B cell (primary cell): ENCODE results near the gene TDRD12. TPM values are rescaled to one million over a fixed set of nuclear protein-coding genes. Genes with fewer than 3 reads are reported as not detected.

ENCODE experiments used
- ATAC-seq: fragments of 200-7000 bp; cut with Tn5 transposase; one replicate; pipeline ENCODE4 v1.10.0; 2021; ENCODE audit warnings: low read depth, mild to moderate bottlenecking, moderate number of reproducible peaks, moderate library complexity
- CTCF ChIA-PET: fragments of 350-600 bp; sonication (Branson Sonifier 250); formaldehyde crosslinking; loops from one replicate; lab custom pipeline; 2021; ENCODE audit warnings: antibody characterized with exemption, inconsistent platforms; lab: Charles Lee
- POLR2A ChIA-PET: fragments of 350-600 bp; sonication (Branson Sonifier 250); formaldehyde crosslinking; loops from one replicate; lab custom pipeline; 2021; ENCODE audit warnings: antibody characterized with exemption; lab: Charles Lee
- DNase-seq: peaks from one replicate; pipeline ENCODE4 v3.0.0; 2013
- H2AFZ ChIP-seq: 2 replicates; pipeline ENCODE4 v1.6.1; 2012; ENCODE audit warnings: mild to moderate bottlenecking, low read depth, low read length; ENCODE audit not compliant: insufficient read depth, poor library complexity, severe bottlenecking
- H3K27ac ChIP-seq, 2 donors: 1 replicate in 1 of 2; 2 replicates in 1 of 2; pipeline ENCODE4 v1.5.1; 2012 to 2013; ENCODE audit warnings: low read length in 2 of 2, mild to moderate bottlenecking in 2 of 2, moderate library complexity in 1 of 2
- H3K27me3 ChIP-seq, 4 experiments: fragments of 200-600 bp in 1 of 4; sonication (generic) in 1 of 4; replicated peaks in 1 of 4; 1 replicate in 2 of 4; 2 replicates in 2 of 4; pipeline versions ENCODE4 v1.6.1 to v1.7.0; 2013 to 2016; ENCODE audit warnings: low read length in 3 of 4, mild to moderate bottlenecking in 2 of 4, mixed read lengths in 1 of 4, moderate library complexity in 1 of 4; ENCODE audit not compliant: insufficient read depth in 4 of 4, control insufficient read depth in 3 of 4; ENCODE audit errors: control extremely low read depth in 1 of 4
- H3K36me3 ChIP-seq, 2 experiments: replicated peaks in 1 of 2; 1 replicate in 1 of 2; 2 replicates in 1 of 2; pipeline versions ENCODE4 v1.6.1 to v1.7.1; 2013; ENCODE audit warnings: low read length in 1 of 2; ENCODE audit not compliant: insufficient read depth in 2 of 2, control insufficient read depth in 1 of 2; ENCODE audit errors: control extremely low read depth in 1 of 2, extremely low read depth in 1 of 2
- H3K4me1 ChIP-seq, 2 donors: fragments of 200-600 bp in 1 of 2; sonication (generic) in 1 of 2; 1 replicate in 1 of 2; 2 replicates in 1 of 2; pipeline versions ENCODE4 v1.5.1 to v1.6.1; 2013 to 2017; ENCODE audit warnings: low read length in 2 of 2; ENCODE audit not compliant: control insufficient read depth in 2 of 2, insufficient read depth in 2 of 2
- H3K4me2 ChIP-seq: replicated peaks from 2 replicates; pipeline ENCODE3; 2012; ENCODE audit warnings: mild to moderate bottlenecking, low read depth, low read length; ENCODE audit not compliant: poor library complexity, severe bottlenecking
- H3K4me3 ChIP-seq, 5 experiments: fragments of 200-600 bp in 1 of 5; sonication (generic) in 1 of 5; 1 replicate in 3 of 5; 2 replicates in 2 of 5; pipeline versions ENCODE4 v1.5.1 to v1.7.0; 2011 to 2016; ENCODE audit warnings: low read length in 4 of 5, mild to moderate bottlenecking in 4 of 5, low read depth in 2 of 5, control low read depth in 1 of 5, moderate library complexity in 1 of 5; ENCODE audit not compliant: insufficient read depth in 1 of 5; ENCODE audit errors: control extremely low read depth in 1 of 5, extremely low read depth in 1 of 5
- H3K79me2 ChIP-seq: fragments of 200-600 bp; sonication (generic); one replicate; pipeline ENCODE4 v1.6.0; 2016; ENCODE audit warnings: low read length; ENCODE audit not compliant: control insufficient read depth, insufficient read depth
- H3K9ac ChIP-seq: fragments of 200-600 bp; sonication (generic); 2 replicates; pipeline ENCODE4 v1.6.1; 2017; ENCODE audit warnings: mild to moderate bottlenecking, low read length, moderate library complexity
- H3K9me3 ChIP-seq, 3 donors: one replicate each; pipeline versions ENCODE4 v1.6.1 to v1.7.1; 2013; ENCODE audit warnings: low read length in 2 of 3; ENCODE audit not compliant: control insufficient read depth in 2 of 3, insufficient read depth in 1 of 3; ENCODE audit errors: control extremely low read depth in 1 of 3
- H4K20me1 ChIP-seq: 2 replicates; pipeline ENCODE4 v1.6.0; 2012; ENCODE audit warnings: mild to moderate bottlenecking, low read length; ENCODE audit not compliant: insufficient read depth, control insufficient read depth, poor library complexity, severe bottlenecking
- H3K27ac Mint-ChIP-seq: one replicate; pipeline ENCODE4 v1.8.0; 2021; ENCODE audit warnings: mixed read lengths
- H3K27me3 Mint-ChIP-seq: one replicate; pipeline ENCODE4 v1.8.0; 2021; ENCODE audit warnings: mixed read lengths
- H3K4me1 Mint-ChIP-seq: one replicate; pipeline ENCODE4 v1.8.0; 2021; ENCODE audit warnings: mixed read lengths
- H3K4me3 Mint-ChIP-seq: one replicate; pipeline ENCODE4 v1.8.0; 2021; ENCODE audit warnings: mixed read lengths
- H3K9me3 Mint-ChIP-seq: one replicate; pipeline ENCODE4 v1.8.0; 2022; ENCODE audit warnings: mixed read lengths; ENCODE audit not compliant: insufficient read depth
- CTCF ChIP-seq: fragments of 200-600 bp; IDR thresholded peaks from one replicate; pipeline ENCODE4 v1.8.0; 2022; ENCODE audit warnings: antibody characterized with exemption, mild to moderate bottlenecking
- EZH2 ChIP-seq: IDR thresholded peaks from 2 replicates; pipeline ENCODE4 v1.6.1; 2012; ENCODE audit warnings: borderline replicate concordance, low read depth, mild to moderate bottlenecking, moderate library complexity, low read length; ENCODE audit not compliant: insufficient read depth, poor library complexity, severe bottlenecking
- WGBS: methylation state at CpG from one replicate; pipeline ENCODE4 v1.1.5; 2013; ENCODE audit warnings: missing lambda C conversion rate; ENCODE audit not compliant: insufficient coverage; 5-methylcytosine and 5-hydroxymethylcytosine counted together
- intact Hi-C: fragments of 100-400 bp; cut with micrococcal nuclease; formaldehyde crosslinking; loops from one replicate; pipeline ENCODE4 v1.10.0; 2022
- polyA plus RNA-seq: library from polyadenylated mRNA; depleted of rRNA; stranded (reverse); fragments of >200 nt; gene quantifications from 2 replicates; pipeline ENCODE4 v1.2.3, GENCODE V29; 2012
- total RNA-seq, 2 donors: library from RNA; stranded (reverse); fragments of 120-200 nt in 1 of 2; gene quantifications; 1 replicate in 1 of 2; 2 replicates in 1 of 2; pipeline versions ENCODE4 v1.2.3 to v1.2.4, GENCODE V29; 2013 to 2022

Gene TDRD12
- total and polyA plus RNA-seq, 2 donors (not counting 1 experiment from before 2014, with no cell fraction given) = 0.30 to 1.1 TPM

- no peak overlapping the region for H3K4me2 ChIP-seq
- no peak overlapping the region for H2AFZ ChIP-seq
- Mint-ChIP-seq H3K4me3 (no peak overlapping the region), H3K27me3 (no peaks in the 10 kb centered on the region), H3K4me1 (no peaks in the 10 kb centered on the region), H3K9me3 (no peaks in the 10 kb centered on the region), H3K27ac (no peak overlapping the region)
- H3K27me3 ChIP-seq = no peaks in the 10 kb centered on the region
- POLR2A ChIA-PET = no interaction called here
- WGBS = 97% methylated on average over 10 of the region's 14 CpGs
- intact Hi-C loops = no loop called here
- H3K9ac ChIP-seq = no peak overlapping the region
- ATAC-seq = no peak
- no peaks in the 10 kb centered on the region for H3K36me3 ChIP-seq
- no peaks in the 10 kb centered on the region for H3K9me3 ChIP-seq
- DNase-seq = no peak
- no peak overlapping the region for H3K27ac ChIP-seq
- CTCF ChIA-PET = no interaction called here
- no peaks in the 10 kb centered on the region for H3K79me2 ChIP-seq
- no peak overlapping the region for H3K4me3 ChIP-seq
- H4K20me1 ChIP-seq = no peaks in the 10 kb centered on the region
- H3K4me1 ChIP-seq = no peaks in the 10 kb centered on the region
- TF ChIP-seq EZH2 = no peak
- no peak for TF ChIP-seq CTCF
Measured at GRCh38 chr19:32862741-32863140, 143.2 kb downstream of the TDRD12 start.

- H3K27me3 Mint-ChIP-seq = no peaks in the 10 kb centered on the region
- H3K27ac Mint-ChIP-seq = no peak overlapping the region
- Histone ChIP-seq H3K4me3 (no peak overlapping the region), H3K36me3 (no peaks in the 10 kb centered on the region), H3K27ac (no peak overlapping the region), H2AFZ (no peak overlapping the region), H3K79me2 (no peaks in the 10 kb centered on the region), H3K27me3 (no peaks in the 10 kb centered on the region), H3K4me1 (no peaks in the 10 kb centered on the region), H3K9ac (no peak overlapping the region), H3K9me3 (no peaks in the 10 kb centered on the region), H4K20me1 (no peaks in the 10 kb centered on the region), H3K4me2 (no peak overlapping the region)
- TF ChIP-seq EZH2 (no peak), CTCF (no peak)
- WGBS = 83% methylated on average over 3 of the region's 8 CpGs
- ChIA-PET CTCF (no interaction called here), POLR2A (no interaction called here)
- DNase-seq (no peak), ATAC-seq (no peak)
- no peak overlapping the region for H3K4me3 Mint-ChIP-seq
- intact Hi-C loops = no loop called here
- no peaks in the 10 kb centered on the region for H3K9me3 Mint-ChIP-seq
- H3K4me1 Mint-ChIP-seq = no peaks in the 10 kb centered on the region
Measured at GRCh38 chr19:32863301-32863700, 143.7 kb downstream of the TDRD12 start.
